ENCODE results near the gene C22orf31. TPM values are rescaled to one million over a fixed set of nuclear protein-coding genes. Genes with fewer than 3 reads are reported as not detected.

The C22orf31 gene
- total and polyA plus RNA-seq, 2 experiments from 2014 or later, result 0.36 TPM; not detected in 1

DNA sequence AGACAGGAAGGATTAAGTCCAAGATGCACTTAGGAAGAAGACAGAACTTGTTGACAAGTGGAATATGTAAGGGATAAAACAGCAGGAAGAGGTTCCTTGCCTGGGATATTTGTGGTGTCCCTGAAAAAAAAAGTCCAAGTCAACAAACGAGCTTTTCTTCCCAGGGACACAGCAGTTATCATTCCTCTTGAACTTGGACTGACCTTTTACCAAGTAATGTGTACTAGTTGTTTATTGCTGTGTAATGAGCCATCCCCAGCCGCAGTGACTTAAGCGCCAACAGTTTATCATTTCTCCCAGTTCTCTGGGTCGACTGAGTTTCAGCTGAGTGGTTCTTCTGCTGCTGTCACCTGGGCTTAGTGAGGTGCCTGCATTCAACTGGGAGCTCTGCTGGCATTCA lies 48.2 kb upstream of the C22orf31 start (continued):
- no peak for TF ChIP-seq CREB1 (CRISPR knock-in tag; IDR thresholded peaks at IDR 0.05; ENCODE audit: low read depth)

DNA sequence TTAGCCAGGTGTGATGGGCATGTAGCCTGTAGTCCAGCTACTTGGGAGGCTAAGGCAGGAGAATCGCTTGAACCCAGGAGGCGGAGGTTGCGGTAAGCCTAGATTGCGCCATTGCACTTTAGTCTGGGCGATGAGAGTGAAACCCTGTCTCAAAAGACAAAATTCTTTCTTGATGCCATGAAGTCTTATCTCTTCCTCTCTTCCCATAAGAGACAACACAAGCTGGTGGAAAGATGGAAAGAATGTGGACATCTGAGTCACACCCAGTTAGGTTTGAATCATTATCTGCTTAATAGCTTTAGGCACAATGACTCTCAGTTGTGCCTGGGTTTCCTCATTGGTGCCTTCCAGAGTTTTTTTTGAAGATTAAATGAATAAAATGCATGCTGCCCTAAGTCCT lies 46.5 kb upstream of the C22orf31 start:
- Histone ChIP-seq H3K36me3 (ENCODE audit: insufficient read depth) (no peaks in the 10 kb centered on the region), H4K20me1 (replicated peaks; ENCODE audit: insufficient read depth) (no peaks in the 10 kb centered on the region), H3K4me1 (ENCODE audit: insufficient read depth) (no peaks in the 10 kb centered on the region; the same call in none of the 2 replicates), H3F3A (replicated peaks; ENCODE audit: low read depth) (no peaks in the 10 kb centered on the region), H3K4me2 (no peak overlapping the region), H3K27me3 (ENCODE audit: insufficient read depth) (no peaks in the 10 kb centered on the region), H3K4me3 (no peak overlapping the region), H3K27ac (ENCODE audit: low read depth) (no peak overlapping the region), H3K79me2 (replicated peaks; ENCODE audit: insufficient read depth) (no peaks in the 10 kb centered on the region), H3K9me2 (ENCODE audit: insufficient read depth) (no peaks in the 10 kb centered on the region), H2AFZ (no peak overlapping the region)
- peaks cover 3% of the 10 kb centered on the region for H3K27me3 Mint-ChIP-seq (ENCODE audit: insufficient read depth, low read depth, poor library complexity)
- H3K9me3 Mint-ChIP-seq, result no peaks in the 10 kb centered on the region
- no peak overlapping the region for H3K27ac Mint-ChIP-seq
- H3K4me3 Mint-ChIP-seq, result no peak overlapping the region
- TF ChIP-seq NANOG (IDR thresholded peaks at IDR 0.05; ENCODE audit: borderline replicate concordance) (no peak), ZNF114 (CRISPR knock-in tag; IDR thresholded peaks at IDR 0.05) (no peak)
- ATAC-seq (no peak), DNase-seq (ENCODE audit: low spot score) (no peak)
- no peaks in the 10 kb centered on the region; the same call in 2 of the 3 replicates for H3K36me3 Mint-ChIP-seq (ENCODE audit: low read depth)
- peaks cover 11% of the 10 kb centered on the region for H3K4me1 Mint-ChIP-seq

DNA sequence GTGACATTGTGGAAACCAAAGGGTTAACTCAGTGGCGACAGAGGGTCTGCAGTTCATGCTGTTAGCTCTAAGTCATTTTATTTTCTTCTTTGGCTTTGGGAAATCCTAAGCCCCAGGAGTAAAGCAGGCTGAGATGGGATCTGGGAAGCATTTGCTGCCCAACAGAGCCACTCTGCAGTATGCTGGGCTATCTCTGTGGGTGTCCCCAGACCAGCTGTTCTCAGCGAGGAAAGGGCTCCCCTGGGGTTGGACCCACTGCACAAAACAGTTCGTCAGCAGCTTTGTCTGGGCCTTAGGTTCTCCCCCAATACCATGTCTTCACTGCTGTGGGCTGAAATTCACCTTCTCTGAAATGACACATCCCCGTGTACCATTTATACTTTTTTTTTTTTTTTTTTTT lies 45.2 kb upstream of the C22orf31 start:
- H3K4me2 ChIP-seq, result no peak overlapping the region
- TF ChIP-seq, protein P1, sequence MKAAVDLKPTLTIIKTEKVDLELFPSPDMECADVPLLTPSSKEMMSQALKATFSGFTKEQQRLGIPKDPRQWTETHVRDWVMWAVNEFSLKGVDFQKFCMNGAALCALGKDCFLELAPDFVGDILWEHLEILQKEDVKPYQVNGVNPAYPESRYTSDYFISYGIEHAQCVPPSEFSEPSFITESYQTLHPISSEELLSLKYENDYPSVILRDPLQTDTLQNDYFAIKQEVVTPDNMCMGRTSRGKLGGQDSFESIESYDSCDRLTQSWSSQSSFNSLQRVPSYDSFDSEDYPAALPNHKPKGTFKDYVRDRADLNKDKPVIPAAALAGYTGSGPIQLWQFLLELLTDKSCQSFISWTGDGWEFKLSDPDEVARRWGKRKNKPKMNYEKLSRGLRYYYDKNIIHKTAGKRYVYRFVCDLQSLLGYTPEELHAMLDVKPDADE (IDR thresholded peaks at IDR 0.05), result no peak
- TF ChIP-seq, protein P2, sequence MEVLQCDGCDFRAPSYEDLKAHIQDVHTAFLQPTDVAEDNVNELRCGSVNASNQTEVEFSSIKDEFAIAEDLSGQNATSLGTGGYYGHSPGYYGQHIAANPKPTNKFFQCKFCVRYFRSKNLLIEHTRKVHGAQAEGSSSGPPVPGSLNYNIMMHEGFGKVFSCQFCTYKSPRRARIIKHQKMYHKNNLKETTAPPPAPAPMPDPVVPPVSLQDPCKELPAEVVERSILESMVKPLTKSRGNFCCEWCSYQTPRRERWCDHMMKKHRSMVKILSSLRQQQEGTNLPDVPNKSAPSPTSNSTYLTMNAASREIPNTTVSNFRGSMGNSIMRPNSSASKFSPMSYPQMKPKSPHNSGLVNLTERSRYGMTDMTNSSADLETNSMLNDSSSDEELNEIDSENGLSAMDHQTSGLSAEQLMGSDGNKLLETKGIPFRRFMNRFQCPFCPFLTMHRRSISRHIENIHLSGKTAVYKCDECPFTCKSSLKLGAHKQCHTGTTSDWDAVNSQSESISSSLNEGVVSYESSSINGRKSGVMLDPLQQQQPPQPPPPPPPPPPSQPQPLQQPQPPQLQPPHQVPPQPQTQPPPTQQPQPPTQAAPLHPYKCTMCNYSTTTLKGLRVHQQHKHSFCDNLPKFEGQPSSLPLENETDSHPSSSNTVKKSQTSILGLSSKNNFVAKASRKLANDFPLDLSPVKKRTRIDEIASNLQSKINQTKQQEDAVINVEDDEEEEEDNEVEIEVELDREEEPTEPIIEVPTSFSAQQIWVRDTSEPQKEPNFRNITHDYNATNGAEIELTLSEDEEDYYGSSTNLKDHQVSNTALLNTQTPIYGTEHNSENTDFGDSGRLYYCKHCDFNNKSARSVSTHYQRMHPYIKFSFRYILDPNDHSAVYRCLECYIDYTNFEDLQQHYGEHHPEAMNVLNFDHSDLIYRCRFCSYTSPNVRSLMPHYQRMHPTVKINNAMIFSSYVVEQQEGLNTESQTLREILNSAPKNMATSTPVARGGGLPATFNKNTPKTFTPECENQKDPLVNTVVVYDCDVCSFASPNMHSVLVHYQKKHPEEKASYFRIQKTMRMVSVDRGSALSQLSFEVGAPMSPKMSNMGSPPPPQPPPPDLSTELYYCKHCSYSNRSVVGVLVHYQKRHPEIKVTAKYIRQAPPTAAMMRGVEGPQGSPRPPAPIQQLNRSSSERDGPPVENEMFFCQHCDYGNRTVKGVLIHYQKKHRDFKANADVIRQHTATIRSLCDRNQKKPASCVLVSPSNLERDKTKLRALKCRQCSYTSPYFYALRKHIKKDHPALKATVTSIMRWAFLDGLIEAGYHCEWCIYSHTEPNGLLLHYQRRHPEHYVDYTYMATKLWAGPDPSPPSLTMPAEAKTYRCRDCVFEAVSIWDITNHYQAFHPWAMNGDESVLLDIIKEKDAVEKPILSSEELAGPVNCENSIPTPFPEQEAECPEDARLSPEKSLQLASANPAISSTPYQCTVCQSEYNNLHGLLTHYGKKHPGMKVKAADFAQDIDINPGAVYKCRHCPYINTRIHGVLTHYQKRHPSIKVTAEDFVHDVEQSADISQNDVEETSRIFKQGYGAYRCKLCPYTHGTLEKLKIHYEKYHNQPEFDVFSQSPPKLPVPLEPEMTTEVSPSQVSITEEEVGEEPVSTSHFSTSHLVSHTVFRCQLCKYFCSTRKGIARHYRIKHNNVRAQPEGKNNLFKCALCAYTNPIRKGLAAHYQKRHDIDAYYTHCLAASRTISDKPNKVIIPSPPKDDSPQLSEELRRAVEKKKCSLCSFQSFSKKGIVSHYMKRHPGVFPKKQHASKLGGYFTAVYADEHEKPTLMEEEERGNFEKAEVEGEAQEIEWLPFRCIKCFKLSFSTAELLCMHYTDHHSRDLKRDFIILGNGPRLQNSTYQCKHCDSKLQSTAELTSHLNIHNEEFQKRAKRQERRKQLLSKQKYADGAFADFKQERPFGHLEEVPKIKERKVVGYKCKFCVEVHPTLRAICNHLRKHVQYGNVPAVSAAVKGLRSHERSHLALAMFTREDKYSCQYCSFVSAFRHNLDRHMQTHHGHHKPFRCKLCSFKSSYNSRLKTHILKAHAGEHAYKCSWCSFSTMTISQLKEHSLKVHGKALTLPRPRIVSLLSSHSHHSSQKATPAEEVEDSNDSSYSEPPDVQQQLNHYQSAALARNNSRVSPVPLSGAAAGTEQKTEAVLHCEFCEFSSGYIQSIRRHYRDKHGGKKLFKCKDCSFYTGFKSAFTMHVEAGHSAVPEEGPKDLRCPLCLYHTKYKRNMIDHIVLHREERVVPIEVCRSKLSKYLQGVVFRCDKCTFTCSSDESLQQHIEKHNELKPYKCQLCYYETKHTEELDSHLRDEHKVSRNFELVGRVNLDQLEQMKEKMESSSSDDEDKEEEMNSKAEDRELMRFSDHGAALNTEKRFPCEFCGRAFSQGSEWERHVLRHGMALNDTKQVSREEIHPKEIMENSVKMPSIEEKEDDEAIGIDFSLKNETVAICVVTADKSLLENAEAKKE (CRISPR knock-in tag; IDR thresholded peaks at IDR 0.05), result no peak
- TF ChIP-seq, protein P3, sequence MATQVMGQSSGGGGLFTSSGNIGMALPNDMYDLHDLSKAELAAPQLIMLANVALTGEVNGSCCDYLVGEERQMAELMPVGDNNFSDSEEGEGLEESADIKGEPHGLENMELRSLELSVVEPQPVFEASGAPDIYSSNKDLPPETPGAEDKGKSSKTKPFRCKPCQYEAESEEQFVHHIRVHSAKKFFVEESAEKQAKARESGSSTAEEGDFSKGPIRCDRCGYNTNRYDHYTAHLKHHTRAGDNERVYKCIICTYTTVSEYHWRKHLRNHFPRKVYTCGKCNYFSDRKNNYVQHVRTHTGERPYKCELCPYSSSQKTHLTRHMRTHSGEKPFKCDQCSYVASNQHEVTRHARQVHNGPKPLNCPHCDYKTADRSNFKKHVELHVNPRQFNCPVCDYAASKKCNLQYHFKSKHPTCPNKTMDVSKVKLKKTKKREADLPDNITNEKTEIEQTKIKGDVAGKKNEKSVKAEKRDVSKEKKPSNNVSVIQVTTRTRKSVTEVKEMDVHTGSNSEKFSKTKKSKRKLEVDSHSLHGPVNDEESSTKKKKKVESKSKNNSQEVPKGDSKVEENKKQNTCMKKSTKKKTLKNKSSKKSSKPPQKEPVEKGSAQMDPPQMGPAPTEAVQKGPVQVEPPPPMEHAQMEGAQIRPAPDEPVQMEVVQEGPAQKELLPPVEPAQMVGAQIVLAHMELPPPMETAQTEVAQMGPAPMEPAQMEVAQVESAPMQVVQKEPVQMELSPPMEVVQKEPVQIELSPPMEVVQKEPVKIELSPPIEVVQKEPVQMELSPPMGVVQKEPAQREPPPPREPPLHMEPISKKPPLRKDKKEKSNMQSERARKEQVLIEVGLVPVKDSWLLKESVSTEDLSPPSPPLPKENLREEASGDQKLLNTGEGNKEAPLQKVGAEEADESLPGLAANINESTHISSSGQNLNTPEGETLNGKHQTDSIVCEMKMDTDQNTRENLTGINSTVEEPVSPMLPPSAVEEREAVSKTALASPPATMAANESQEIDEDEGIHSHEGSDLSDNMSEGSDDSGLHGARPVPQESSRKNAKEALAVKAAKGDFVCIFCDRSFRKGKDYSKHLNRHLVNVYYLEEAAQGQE (IDR thresholded peaks at IDR 0.05; ENCODE audit: unreplicated experiment), result no peak
- no peak for TF ChIP-seq ZNF114 (CRISPR knock-in tag; IDR thresholded peaks at IDR 0.05)
- no peak for TF ChIP-seq ZNF331 (CRISPR knock-in tag; IDR thresholded peaks at IDR 0.05; ENCODE audit: low read depth)
- no peak for TF ChIP-seq CREB1 (CRISPR knock-in tag; IDR thresholded peaks at IDR 0.05; ENCODE audit: low read depth)
- no peak overlapping the region for H2AFZ ChIP-seq
- H3K4me3 ChIP-seq, result no peak overlapping the region
- peaks cover 4% of the 10 kb centered on the region for H3K27me3 Mint-ChIP-seq (ENCODE audit: insufficient read depth, low read depth, poor library complexity)
- no peak overlapping the region for H3K4me3 Mint-ChIP-seq
- H3K27me3 ChIP-seq (ENCODE audit: insufficient read depth), result no peaks in the 10 kb centered on the region
- H3K9me2 ChIP-seq (ENCODE audit: insufficient read depth), result no peaks in the 10 kb centered on the region
- H3K36me3 ChIP-seq (ENCODE audit: insufficient read depth), result no peaks in the 10 kb centered on the region
- H4K20me1 ChIP-seq (replicated peaks; ENCODE audit: insufficient read depth), result no peaks in the 10 kb centered on the region
- no peak overlapping the region for H3K27ac Mint-ChIP-seq
- peak; percentile 81 for ATAC-seq
- no peaks in the 10 kb centered on the region for H3F3A ChIP-seq (replicated peaks; ENCODE audit: low read depth)
- H3K4me1 ChIP-seq (ENCODE audit: insufficient read depth), result no peaks in the 10 kb centered on the region; the same call in none of the 2 replicates
- H3K9me3 Mint-ChIP-seq, result no peaks in the 10 kb centered on the region
- H3K79me2 ChIP-seq (replicated peaks; ENCODE audit: insufficient read depth), result no peaks in the 10 kb centered on the region
- no peaks in the 10 kb centered on the region; the same call in 2 of the 3 replicates for H3K36me3 Mint-ChIP-seq (ENCODE audit: low read depth)
- peaks cover 18% of the 10 kb centered on the region for H3K4me1 Mint-ChIP-seq
- DNase-seq (ENCODE audit: low spot score), result no peak
- H3K27ac ChIP-seq (ENCODE audit: low read depth), result no peak overlapping the region
